OCI-LY3 (cell line): ENCODE measurements around the gene WASF2.
A peak's percentile ranks its signal among the peaks of the same experiment; 100 is the strongest.

ENCODE experiments used
- H2AFZ ChIP-seq: fragments of 200-600, 300-600 bp; shearing (Covaris generic); 2 replicates; pipeline ENCODE4 v1.6.0; 2014; ENCODE audit warnings: antibody characterized with exemption, low read depth, low read length
- H3K27ac ChIP-seq: fragments of 200-600, 300-600 bp; sonication (generic); 2 replicates; pipeline ENCODE4 v1.5.1; 2014; ENCODE audit warnings: mild to moderate bottlenecking, low read length, moderate library complexity, mixed read lengths
- H3K27me3 ChIP-seq: fragments of 200-600, 300-600 bp; sonication (generic); 2 replicates; pipeline ENCODE4 v1.6.1; 2014; ENCODE audit warnings: low read depth, low read length, mixed read lengths
- H3K36me3 ChIP-seq: fragments of 200-600, 300-600 bp; sonication (generic); replicated peaks from 2 replicates; pipeline ENCODE3; 2014; ENCODE audit warnings: low read depth, low read length, mixed read lengths
- H3K4me1 ChIP-seq: fragments of 300-600, 200-600 bp; sonication (generic); 2 replicates; pipeline ENCODE4 v1.6.1; 2014; ENCODE audit warnings: low read length, mixed read lengths
- H3K4me2 ChIP-seq: fragments of 200-600, 300-600 bp; sonication (generic); 2 replicates; pipeline ENCODE4 v1.6.1; 2014; ENCODE audit warnings: low read length, mixed read lengths
- H3K4me3 ChIP-seq: fragments of 300-600, 200-600 bp; sonication (generic); 2 replicates; pipeline ENCODE4 v1.5.1; 2014; ENCODE audit warnings: antibody characterized with exemption, mild to moderate bottlenecking, low read length, moderate library complexity
- H3K79me2 ChIP-seq: fragments of 300-600, 200-600 bp; shearing (Covaris generic); 2 replicates; pipeline ENCODE4 v1.6.1; 2014; ENCODE audit warnings: mild to moderate bottlenecking, low read length, mixed read lengths
- H3K9ac ChIP-seq: fragments of 300-600, 200-600 bp; shearing (Covaris generic); 2 replicates; pipeline ENCODE4 v1.6.0; 2014; ENCODE audit warnings: mild to moderate bottlenecking, low read length, moderate library complexity
- H3K9me3 ChIP-seq: fragments of 200-600, 300-600 bp; shearing (Covaris generic); 2 replicates; pipeline ENCODE4 v1.6.1; 2014; ENCODE audit warnings: low read length, mixed read lengths; ENCODE audit not compliant: insufficient read depth
- H4K20me1 ChIP-seq: fragments of 200-600, 300-600 bp; sonication (generic); 2 replicates; pipeline ENCODE4 v1.6.1; 2016; ENCODE audit warnings: low read length, mixed read lengths; ENCODE audit not compliant: insufficient read depth
- EZH2phosphoT487 ChIP-seq: fragments of 200-600 bp; shearing (Covaris generic); IDR thresholded peaks from 2 replicates; pipeline ENCODE4 v1.6.1; 2018; ENCODE audit warnings: antibody characterized with exemption, mixed run types, low read depth
- TF ChIP-seq, protein P1 (sequence below): fragments of 200-600, 300-600 bp; sonication (generic); IDR thresholded peaks from 2 replicates; pipeline ENCODE4 v1.5.1; 2014; ENCODE audit warnings: antibody characterized with exemption, low read length, low read depth

WASF2 gene

DNA sequence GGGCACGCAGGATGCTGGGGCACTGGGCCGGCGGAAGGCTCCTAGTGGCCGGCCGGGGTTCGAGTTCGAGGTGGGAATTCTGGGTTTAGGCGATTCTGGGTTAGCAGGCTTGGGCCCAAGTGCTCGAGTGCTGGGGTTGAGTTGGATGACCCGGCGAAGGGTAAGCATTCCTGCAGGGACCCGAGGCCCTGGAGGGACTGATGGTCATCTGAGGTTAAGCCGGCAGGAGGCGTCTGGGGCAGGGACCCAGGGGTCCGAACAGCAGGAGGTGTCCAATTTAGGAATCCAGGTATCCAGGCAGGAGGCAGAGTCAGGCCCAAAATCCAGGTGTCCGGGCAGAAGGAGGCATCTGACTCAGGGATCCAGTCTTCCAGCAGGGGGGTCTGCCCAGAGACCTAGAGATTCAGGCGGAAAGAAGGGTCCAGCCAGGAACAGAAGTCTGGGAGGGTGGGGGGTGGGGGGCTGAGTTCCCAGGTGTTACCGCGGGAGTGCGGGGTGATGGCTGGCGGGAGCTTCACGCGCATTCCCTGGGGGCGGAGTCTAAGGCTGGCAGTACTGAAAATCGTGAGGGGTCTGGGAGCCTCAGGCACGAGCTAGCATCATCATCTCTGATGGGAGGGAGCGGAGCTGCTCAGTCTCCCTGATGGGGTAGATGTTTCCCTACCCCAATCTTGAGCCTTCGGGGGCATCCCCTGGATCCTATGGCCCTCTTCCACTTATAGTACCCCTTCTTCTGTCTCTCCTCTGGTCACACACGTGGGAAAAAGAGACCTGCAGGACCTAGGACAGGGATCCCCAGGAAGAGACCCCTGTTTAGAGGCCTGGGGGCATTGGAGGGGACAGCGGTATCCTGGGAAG, 97.0 kb downstream of the WASF2 start:
- Histone ChIP-seq H3K9ac (peak overlapping the region; percentile 72), H3K79me2 (no peaks in the 10 kb centered on the region), H3K9me3 (no peaks in the 10 kb centered on the region), H3K4me3 (peak overlapping the region; percentile 91), H3K4me1 (peaks cover 10% of the 10 kb centered on the region; the same call in 1 of the 2 replicates), H3K27me3 (no peaks in the 10 kb centered on the region), H4K20me1 (no peaks in the 10 kb centered on the region), H2AFZ (peak overlapping the region; percentile 79), H3K4me2 (peak overlapping the region; percentile 98), H3K36me3 (no peaks in the 10 kb centered on the region), H3K27ac (no peak overlapping the region)
- TF ChIP-seq, protein P1, sequence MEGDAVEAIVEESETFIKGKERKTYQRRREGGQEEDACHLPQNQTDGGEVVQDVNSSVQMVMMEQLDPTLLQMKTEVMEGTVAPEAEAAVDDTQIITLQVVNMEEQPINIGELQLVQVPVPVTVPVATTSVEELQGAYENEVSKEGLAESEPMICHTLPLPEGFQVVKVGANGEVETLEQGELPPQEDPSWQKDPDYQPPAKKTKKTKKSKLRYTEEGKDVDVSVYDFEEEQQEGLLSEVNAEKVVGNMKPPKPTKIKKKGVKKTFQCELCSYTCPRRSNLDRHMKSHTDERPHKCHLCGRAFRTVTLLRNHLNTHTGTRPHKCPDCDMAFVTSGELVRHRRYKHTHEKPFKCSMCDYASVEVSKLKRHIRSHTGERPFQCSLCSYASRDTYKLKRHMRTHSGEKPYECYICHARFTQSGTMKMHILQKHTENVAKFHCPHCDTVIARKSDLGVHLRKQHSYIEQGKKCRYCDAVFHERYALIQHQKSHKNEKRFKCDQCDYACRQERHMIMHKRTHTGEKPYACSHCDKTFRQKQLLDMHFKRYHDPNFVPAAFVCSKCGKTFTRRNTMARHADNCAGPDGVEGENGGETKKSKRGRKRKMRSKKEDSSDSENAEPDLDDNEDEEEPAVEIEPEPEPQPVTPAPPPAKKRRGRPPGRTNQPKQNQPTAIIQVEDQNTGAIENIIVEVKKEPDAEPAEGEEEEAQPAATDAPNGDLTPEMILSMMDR = no peak
- TF ChIP-seq EZH2phosphoT487 = no peak

DNA sequence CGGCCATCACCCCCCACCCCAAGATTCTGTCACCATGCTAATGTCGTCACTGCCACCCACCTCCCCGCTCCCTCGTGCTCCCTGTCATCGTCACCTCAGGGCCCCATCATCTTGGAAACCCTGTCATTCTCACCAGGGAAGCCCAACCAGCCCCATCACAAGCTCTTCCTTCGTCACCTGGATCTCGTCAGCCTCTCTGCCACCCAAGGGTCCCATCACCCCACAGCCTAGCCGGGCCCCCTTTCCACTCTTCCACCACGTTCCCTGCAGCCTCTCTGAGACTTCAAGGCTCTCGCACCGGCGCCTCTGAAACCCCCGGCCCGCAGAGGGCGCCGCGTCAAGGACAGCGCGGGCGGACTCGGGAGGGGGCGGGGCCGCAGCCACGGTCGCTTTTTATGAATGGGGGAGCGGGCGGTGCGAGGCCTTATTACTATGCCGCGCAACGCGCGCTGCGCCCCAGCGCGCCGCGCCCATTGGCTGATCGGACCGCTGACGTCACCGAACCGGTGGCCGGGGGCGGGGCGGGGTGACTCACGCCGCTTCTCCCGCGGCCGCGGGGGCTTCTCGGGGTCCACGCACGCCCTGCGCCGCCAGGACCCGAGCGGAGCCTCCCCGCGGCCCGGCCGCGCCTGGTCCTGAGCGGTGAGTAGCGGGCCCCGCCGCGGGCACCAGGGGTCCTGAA, 97.7 kb downstream of the WASF2 start, which contains the start of gene GPR3:
TSS of gene GPR3 (plus strand) at position 527 of the 682 bp plus-strand sequence. CDS start 1,177 bp downstream, outside the sequence.
- TF ChIP-seq, protein P1 = peak; percentile 53
- TF ChIP-seq EZH2phosphoT487 = no peak
- peak within 1 kb of the TSS; percentile 79 for H2AFZ ChIP-seq
- H3K79me2 ChIP-seq = no peaks in the 10 kb centered on the region
- peak within 1 kb of the TSS; percentile 98 for H3K4me2 ChIP-seq
- H3K36me3 ChIP-seq = no peaks in the 10 kb centered on the region
- no peaks in the 10 kb centered on the region for H3K27me3 ChIP-seq
- H4K20me1 ChIP-seq = no peaks in the 10 kb centered on the region
- peak within 1 kb of the TSS; percentile 91 for H3K4me3 ChIP-seq
- H3K27ac ChIP-seq = no peak within 1 kb of the TSS
- no peaks in the 10 kb centered on the region for H3K9me3 ChIP-seq
- H3K4me1 ChIP-seq = peaks cover 10% of the 10 kb centered on the region; the same call in 1 of the 2 replicates
- H3K9ac ChIP-seq = peak within 1 kb of the TSS; percentile 72

DNA sequence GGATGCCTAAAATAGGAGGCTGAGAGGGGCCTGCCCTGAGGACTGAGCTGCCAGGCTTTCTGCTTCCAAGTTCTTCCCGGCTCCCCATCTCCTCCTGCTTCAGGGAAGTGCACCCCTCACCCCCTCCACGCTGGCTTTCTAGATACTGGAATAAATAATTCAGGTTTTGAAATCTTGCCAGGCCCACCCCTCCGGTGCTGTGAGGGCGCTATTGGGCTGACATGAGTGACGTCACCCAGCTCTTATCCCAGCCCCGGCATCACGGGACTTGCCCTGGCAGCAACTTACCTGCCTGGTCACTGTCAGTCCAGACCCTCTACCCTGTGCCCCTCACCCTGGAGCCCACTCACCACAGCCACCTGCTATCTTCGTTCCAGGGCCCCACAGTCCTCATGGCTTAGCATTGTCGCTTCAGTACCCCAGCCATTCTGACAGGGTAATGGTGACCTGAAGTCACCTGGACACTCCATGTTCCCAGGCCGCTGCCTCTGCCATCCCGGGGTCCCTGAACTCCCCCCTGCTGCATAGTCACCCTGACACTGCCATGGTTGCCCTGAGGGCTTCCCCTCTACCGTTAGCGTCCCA, 98.4 kb downstream of the WASF2 start:
- Histone ChIP-seq H3K79me2 (no peaks in the 10 kb centered on the region), H4K20me1 (no peaks in the 10 kb centered on the region), H2AFZ (peak overlapping the region; percentile 72), H3K9me3 (no peaks in the 10 kb centered on the region), H3K27ac (no peak overlapping the region), H3K4me2 (peak overlapping the region; percentile 98), H3K36me3 (no peaks in the 10 kb centered on the region), H3K4me1 (peaks cover 10% of the 10 kb centered on the region; the same call in 1 of the 2 replicates), H3K4me3 (peak overlapping the region; percentile 91), H3K27me3 (no peaks in the 10 kb centered on the region), H3K9ac (peak overlapping the region; percentile 52)
- no peak for TF ChIP-seq EZH2phosphoT487
- TF ChIP-seq, protein P1 = no peak
